Mucosa of rectum (tissue), 2 donors: ENCODE results near the gene PFKFB4.

ENCODE experiments used
- H3K27ac ChIP-seq, 2 donors: one replicate each; pipeline ENCODE4 v1.7.0; 2013; ENCODE audit warnings: inconsistent platforms in 2 of 2, low read depth in 2 of 2, low read length in 2 of 2
- H3K27me3 ChIP-seq, 2 donors: one replicate each; pipeline ENCODE4 v1.7.0; 2013; ENCODE audit warnings: low read length in 2 of 2; ENCODE audit not compliant: control insufficient read depth in 2 of 2, insufficient read depth in 2 of 2
- H3K36me3 ChIP-seq, 2 donors: one replicate each; pipeline ENCODE4 v1.7.0; 2013; ENCODE audit warnings: low read length in 2 of 2; ENCODE audit not compliant: control insufficient read depth in 2 of 2, insufficient read depth in 2 of 2
- H3K4me1 ChIP-seq, 2 donors: one replicate each; pipeline ENCODE4 v1.7.0; 2013; ENCODE audit warnings: low read length in 2 of 2, mild to moderate bottlenecking in 1 of 2; ENCODE audit not compliant: control insufficient read depth in 2 of 2, insufficient read depth in 2 of 2
- H3K4me3 ChIP-seq, 2 donors: one replicate each; pipeline ENCODE4 v1.7.0; 2013; ENCODE audit warnings: low read length in 2 of 2
- H3K9ac ChIP-seq, 2 donors: one replicate each; pipeline ENCODE4 v1.7.0; 2013; ENCODE audit warnings: low read length in 2 of 2, low read depth in 1 of 2, mild to moderate bottlenecking in 1 of 2
- H3K9me3 ChIP-seq, 2 donors: one replicate each; pipeline ENCODE4 v1.7.0; 2013; ENCODE audit warnings: low read length in 2 of 2; ENCODE audit not compliant: control insufficient read depth in 2 of 2
- donor health status: healthy.
- donor health status: Normal muscosa, but diverticular disease.

The PFKFB4 gene

DNA sequence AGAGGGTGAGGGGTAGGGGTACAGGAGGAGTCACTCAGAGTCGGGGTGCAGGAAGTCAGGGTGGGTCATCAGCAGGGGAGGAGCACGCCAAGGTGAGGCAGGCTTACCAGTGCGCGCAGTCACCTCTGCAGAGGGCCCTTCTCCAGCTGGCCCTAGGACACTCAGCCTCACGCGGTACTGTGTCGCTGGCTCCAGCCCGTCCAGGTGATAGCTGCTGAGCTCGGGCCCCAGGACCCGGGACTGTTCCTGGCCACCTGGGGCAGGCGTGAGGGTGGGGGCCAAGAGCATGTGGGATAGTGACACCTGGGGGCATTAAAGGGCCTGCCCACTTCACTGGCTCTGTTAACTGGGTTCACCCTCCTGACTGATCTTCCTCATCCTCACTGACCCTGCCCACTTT is 31.1 kb upstream of the PFKFB4 start:
- Histone ChIP-seq H3K27ac (no peak overlapping the region), H3K4me1 (no peaks in the 10 kb centered on the region), H3K4me3 (no peak overlapping the region), H3K9ac (no peak overlapping the region), H3K9me3 (no peaks in the 10 kb centered on the region), H3K27me3 (no peaks in the 10 kb centered on the region), H3K36me3 (no peaks in the 10 kb centered on the region)

DNA sequence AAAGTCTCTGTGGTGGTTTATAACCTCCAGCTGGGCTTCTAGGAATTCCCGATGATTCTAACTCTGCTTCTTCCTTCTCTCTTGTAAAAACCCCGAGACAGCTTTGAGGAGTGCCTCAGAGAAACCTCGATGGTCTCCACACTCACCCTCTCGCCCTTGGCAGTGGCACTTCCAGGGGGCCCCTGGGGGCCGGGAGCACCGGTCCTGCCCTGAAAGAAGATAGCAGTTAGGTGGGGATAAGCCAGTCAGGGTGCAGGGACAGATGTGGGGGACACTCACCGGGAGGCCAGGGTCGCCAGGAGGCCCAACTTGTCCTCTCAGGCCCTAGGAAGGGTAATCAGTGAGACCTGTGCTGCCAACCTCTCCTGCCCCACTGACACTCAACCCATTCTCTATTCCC is 28.8 kb upstream of the PFKFB4 start:
- H3K4me3 ChIP-seq = no peak overlapping the region
- no peaks in the 10 kb centered on the region for H3K27me3 ChIP-seq
- no peaks in the 10 kb centered on the region for H3K36me3 ChIP-seq
- H3K9ac ChIP-seq = no peak overlapping the region
- no peaks in the 10 kb centered on the region for H3K9me3 ChIP-seq
- H3K27ac ChIP-seq = no peak overlapping the region
- H3K4me1 ChIP-seq = no peaks in the 10 kb centered on the region

DNA sequence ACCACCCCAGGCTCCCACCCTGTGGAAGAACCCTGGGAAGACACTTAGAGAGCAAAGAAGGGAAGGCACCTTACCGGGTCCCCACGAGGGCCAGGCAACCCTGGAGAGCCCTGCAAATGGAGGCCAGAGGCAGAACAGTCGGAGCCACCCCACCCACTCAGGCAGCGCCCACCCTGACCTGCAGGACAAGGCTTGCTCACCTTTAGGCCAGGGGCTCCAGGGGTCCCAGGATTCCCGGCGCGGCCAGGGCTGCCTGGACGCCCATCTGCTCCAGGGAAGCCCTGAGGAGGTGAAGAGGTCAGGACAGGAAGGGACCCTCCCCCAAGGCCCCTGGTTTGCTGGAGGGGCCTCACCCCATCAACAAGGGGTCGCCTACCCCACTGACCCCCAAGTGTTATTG is 28.2 kb upstream of the PFKFB4 start:
- Histone ChIP-seq H3K36me3 (no peaks in the 10 kb centered on the region), H3K27ac (no peak overlapping the region), H3K9ac (no peak overlapping the region), H3K9me3 (no peaks in the 10 kb centered on the region), H3K4me1 (no peaks in the 10 kb centered on the region), H3K27me3 (no peaks in the 10 kb centered on the region), H3K4me3 (no peak overlapping the region)

DNA sequence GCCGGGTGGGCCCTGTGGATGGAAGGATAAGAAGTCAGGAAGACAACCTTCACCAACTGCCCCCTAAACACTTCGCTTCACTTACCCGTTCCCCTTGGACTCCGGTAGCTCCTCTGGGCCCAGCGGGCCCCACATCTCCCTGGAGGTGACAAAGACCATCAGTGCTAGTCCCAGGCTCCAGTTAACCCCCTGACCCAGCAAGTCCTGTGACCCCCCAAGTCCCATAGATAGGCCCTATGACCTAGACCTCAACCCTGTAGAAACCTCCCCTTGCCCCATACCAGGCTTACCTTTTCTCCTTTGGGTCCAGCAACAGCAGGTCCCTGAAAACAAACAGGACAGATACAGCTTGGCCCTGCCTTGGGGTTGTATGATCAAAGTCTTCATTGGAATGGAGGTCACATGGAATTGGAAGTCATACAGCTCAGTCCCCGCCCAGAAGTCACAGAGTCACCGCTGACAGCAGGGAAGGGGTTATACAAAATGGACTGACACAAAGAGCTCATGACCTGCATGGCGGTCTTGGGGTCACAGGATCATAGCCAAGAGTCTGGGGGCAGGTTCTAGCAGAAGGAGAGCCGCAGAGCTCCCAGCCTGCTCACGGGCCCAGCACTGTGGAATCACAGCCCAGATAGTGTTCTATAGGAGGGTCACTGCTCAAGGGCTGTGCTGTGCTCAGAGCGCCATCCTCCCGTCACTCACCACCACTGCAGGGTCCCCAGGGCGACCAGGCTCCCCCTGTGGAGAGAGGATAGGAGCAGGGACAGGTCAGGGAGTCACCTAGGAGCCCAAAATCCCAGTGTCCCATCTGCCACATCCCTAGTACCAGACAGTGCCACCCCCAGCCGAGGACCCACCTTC is 25.2 kb upstream of the PFKFB4 start:
- H3K9ac ChIP-seq = no peak overlapping the region
- no peaks in the 10 kb centered on the region for H3K9me3 ChIP-seq
- no peak overlapping the region for H3K4me3 ChIP-seq
- H3K36me3 ChIP-seq = no peaks in the 10 kb centered on the region
- no peaks in the 10 kb centered on the region for H3K4me1 ChIP-seq
- no peak overlapping the region for H3K27ac ChIP-seq
- no peaks in the 10 kb centered on the region for H3K27me3 ChIP-seq

DNA sequence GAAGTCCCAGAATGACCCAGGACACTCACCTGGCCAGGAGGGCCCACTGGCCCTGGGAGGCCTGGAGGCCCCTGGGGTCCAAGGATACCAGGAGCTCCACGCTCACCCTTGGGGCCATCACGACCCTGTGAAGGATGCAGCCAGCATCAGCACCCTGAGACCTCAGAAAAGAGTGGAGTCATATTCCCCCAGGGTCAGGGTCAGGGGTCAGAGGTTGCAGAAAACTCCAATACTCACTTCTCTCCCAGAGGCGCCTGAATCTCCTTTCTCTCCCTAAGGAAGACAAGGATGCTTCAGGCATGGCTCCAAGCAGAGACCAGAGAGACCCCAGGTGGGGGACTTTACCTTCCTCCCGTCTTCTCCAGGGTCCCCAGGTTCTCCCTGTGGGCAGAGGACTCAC is 20.0 kb upstream of the PFKFB4 start:
- no peak overlapping the region for H3K4me3 ChIP-seq
- H3K27me3 ChIP-seq = no peaks in the 10 kb centered on the region
- H3K9me3 ChIP-seq = no peaks in the 10 kb centered on the region
- H3K27ac ChIP-seq = no peak overlapping the region
- H3K4me1 ChIP-seq = no peaks in the 10 kb centered on the region
- no peak overlapping the region for H3K9ac ChIP-seq
- H3K36me3 ChIP-seq = no peaks in the 10 kb centered on the region

DNA sequence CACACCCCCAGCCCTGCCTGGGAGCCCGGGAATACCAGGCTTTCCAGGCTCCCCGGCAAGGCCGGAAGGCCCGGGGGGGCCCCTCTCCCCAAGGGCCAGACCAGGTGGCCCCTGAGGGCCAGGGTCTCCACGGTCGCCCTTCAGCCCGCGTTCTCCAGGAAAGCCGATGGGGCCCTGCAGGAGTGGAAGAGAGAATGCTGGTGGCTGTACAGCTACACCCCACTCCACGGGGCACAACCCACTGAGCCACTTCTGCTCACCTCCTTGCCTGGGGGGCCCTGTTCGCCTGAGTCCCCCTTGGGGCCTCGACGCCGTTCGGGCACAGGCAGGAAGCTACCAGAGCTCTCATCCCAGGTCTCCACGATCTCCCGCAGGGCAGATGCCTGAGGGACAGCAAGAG is 18.8 kb upstream of the PFKFB4 start:
- H3K9ac ChIP-seq = no peak overlapping the region
- H3K4me1 ChIP-seq = no peaks in the 10 kb centered on the region
- H3K4me3 ChIP-seq = no peak overlapping the region
- H3K27ac ChIP-seq = no peak overlapping the region
- no peaks in the 10 kb centered on the region for H3K27me3 ChIP-seq
- H3K9me3 ChIP-seq = no peaks in the 10 kb centered on the region
- no peaks in the 10 kb centered on the region for H3K36me3 ChIP-seq

DNA sequence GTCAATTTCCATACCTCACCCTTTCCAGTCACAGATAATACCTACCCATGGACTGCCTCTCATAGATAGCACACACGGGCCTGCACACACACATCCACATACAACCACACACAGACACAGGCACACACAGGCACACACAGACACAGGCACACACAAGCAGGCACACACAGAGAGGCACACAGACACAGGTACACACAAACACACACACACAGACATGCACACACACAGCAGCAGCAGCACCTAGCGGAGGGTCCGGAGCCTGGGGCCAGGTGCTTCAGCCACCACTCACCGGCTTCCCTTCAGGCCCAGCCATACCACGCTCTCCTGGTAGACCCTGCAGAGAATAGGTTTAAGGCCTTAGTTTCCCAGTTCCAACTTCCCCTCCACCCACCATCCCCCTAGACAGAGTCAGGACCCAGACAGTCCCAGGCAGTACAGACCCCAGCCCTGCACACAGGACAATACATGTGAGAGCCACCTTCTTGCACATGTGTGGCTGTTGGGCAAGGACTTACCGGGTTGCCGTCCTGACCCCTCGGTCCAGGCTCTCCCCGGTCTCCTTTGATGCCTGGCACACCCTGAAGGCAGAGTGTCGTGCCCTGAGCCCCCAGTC is 17.5 kb upstream of the PFKFB4 start:
- H3K27me3 ChIP-seq = no peaks in the 10 kb centered on the region
- no peaks in the 10 kb centered on the region for H3K36me3 ChIP-seq
- H3K9ac ChIP-seq = no peak overlapping the region
- H3K4me3 ChIP-seq = no peak overlapping the region
- H3K9me3 ChIP-seq = no peaks in the 10 kb centered on the region
- H3K4me1 ChIP-seq = no peaks in the 10 kb centered on the region
- no peak overlapping the region for H3K27ac ChIP-seq

DNA sequence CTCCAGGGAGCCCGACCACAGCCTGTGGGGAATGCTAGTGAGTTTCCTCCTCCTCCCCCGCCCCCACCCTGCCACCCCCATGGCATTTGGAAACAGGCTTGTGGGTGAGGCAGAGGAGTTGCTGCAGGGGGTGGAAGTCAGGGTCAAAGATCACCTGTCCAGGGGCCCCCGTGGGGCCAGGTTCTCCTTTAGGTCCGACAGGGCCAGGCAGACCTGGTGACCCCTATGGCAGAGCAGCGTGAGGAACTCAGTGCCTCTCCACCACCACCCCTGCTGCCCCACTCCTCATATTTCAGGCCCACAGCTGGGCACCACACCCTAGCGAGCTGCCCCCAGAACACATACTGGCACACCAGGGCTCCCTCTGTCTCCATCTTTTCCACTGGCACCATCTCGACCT is 15.9 kb upstream of the PFKFB4 start:
- H3K27ac ChIP-seq = no peak overlapping the region
- no peak overlapping the region for H3K4me3 ChIP-seq
- no peaks in the 10 kb centered on the region for H3K9me3 ChIP-seq
- no peak overlapping the region for H3K9ac ChIP-seq
- H3K4me1 ChIP-seq = no peaks in the 10 kb centered on the region
- no peaks in the 10 kb centered on the region for H3K27me3 ChIP-seq
- no peaks in the 10 kb centered on the region for H3K36me3 ChIP-seq

DNA sequence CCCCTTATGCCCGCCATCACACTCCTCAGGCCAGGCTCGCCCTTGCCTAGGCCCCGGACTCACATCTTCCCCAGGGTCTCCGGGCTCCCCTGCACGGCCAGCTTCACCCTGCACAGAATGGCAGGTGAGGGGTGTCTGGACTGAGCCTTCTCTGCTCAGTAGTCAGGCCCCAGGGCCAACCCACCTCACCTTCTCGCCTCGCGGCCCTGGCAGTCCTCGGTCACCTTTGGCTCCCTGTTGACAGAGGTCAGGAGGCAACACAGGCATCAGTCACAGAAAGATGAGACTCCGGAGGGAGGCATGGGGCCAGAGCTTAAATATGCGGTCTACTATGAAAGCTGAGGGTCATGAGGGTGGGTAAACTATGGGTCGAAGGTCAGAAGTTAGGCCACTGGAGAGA is 15.3 kb upstream of the PFKFB4 start:
- H3K9ac ChIP-seq = no peak overlapping the region
- H3K36me3 ChIP-seq = no peaks in the 10 kb centered on the region
- H3K4me3 ChIP-seq = no peak overlapping the region
- H3K27ac ChIP-seq = no peak overlapping the region
- no peaks in the 10 kb centered on the region for H3K4me1 ChIP-seq
- no peaks in the 10 kb centered on the region for H3K9me3 ChIP-seq
- no peaks in the 10 kb centered on the region for H3K27me3 ChIP-seq

DNA sequence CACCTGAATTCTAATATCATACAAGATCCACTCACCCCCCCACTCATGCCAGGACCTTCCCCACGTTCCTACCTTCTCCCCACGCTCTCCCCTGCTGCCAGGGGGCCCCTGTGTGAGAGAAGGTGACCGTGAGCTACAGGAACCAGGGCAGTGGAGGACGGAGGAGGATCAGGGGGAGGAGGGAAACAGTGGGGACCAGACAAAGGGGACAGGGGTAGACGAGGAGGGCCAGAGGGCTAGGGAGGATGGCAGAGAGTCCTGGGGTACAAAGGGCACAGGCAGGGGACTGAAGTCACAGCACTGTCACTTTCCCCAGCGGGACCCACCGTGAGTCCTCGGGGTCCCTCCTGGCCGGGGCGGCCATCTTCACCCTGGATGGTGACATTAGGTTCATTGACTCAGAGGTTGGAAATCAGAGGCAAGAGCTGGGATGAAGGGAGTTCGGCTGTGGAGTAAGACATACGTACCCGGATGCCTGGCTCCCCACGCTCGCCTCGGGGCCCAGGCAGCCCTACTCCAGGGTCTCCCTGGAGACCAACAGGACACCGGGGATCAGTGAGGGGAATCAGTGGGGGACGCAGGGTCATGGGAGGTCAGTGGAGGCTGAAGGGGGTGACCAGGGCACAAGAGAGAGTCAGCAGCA is 13.3 kb upstream of the PFKFB4 start:
- H3K9me3 ChIP-seq = no peaks in the 10 kb centered on the region
- no peak overlapping the region for H3K27ac ChIP-seq
- no peak overlapping the region for H3K9ac ChIP-seq
- H3K4me3 ChIP-seq = no peak overlapping the region
- no peaks in the 10 kb centered on the region for H3K27me3 ChIP-seq
- no peaks in the 10 kb centered on the region for H3K36me3 ChIP-seq
- H3K4me1 ChIP-seq = no peaks in the 10 kb centered on the region
